Eye (tissue), 1 donor: ENCODE results near the gene AK8.
"Not testable (repeated sequence)": the region's sequence is repeated elsewhere in the genome, so short reads cannot be mapped to it uniquely, and the experiment has no call there.

ENCODE experiments used
- DNase-seq: peaks from one replicate; pipeline ENCODE4 v3.0.0-alpha.2; 2015

The AK8 gene

DNA sequence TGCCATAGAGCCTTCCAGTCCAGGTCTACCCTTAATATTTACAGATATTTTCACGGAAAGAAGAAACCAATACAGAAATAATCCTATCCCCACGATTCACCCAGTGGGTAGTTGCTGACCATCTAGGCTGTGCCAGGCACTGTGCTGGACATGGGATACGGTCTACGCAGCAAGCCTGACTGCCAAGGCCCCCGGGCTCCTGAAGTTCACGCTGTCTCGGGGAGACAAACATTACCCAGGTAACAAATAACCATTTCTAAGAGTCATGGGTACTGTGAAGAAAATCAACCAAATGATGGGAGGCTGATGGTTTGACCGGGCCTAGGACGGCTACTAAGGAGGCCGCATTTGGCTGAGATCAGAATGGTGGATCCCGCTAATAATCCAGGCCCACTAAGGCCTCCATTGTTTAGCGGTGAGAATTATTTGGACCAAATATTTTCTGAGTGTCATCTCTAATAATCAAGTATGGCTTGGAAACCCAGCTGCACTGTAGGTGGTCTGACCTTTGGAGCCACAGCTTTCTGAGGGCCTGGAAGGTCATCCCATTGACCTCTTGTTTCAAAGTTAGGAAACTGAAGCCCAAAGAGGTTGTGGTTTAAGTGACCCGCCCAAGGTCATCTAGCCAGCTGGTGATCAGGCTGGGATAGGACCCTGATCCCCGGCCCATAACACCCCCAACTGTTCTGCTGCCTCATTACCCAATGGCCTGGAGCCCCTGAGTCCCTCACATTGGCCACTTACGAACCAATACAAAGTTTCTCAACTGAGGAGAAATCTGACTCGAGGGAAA lies 82.4 kb downstream of the AK8 start:
- DNase-seq, result no peak

DNA sequence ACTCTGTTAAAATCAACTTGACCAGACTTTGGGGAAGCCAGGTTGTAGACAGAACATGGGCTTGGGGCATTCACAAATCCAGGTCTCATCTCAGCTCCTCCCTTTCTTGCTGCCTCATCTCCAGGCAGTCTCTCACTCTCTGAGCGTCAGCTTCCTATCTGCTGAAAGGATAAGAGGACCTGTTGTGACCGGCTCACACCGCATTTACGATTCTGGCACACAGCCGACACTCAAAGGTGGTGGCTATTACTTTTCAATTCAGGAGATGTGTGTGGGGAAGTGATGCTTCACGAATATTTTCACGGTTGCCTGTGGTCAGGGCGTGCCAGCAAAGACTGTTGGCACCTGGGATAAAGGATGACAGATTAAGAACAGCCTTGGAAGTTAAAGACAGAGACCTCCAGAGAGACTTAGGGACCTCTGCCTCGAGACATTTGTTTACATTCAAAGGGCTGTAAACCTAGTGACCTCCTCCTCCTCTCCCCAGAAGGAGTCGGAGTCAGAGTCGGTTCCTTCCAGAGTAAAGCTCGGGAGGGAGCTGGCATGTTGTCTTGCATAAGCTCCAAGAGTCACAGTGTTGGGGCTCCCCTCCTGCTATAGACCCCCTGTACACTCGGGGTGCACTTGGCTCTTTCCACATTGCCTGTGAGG lies 83.2 kb downstream of the AK8 start:
- no peak for DNase-seq

DNA sequence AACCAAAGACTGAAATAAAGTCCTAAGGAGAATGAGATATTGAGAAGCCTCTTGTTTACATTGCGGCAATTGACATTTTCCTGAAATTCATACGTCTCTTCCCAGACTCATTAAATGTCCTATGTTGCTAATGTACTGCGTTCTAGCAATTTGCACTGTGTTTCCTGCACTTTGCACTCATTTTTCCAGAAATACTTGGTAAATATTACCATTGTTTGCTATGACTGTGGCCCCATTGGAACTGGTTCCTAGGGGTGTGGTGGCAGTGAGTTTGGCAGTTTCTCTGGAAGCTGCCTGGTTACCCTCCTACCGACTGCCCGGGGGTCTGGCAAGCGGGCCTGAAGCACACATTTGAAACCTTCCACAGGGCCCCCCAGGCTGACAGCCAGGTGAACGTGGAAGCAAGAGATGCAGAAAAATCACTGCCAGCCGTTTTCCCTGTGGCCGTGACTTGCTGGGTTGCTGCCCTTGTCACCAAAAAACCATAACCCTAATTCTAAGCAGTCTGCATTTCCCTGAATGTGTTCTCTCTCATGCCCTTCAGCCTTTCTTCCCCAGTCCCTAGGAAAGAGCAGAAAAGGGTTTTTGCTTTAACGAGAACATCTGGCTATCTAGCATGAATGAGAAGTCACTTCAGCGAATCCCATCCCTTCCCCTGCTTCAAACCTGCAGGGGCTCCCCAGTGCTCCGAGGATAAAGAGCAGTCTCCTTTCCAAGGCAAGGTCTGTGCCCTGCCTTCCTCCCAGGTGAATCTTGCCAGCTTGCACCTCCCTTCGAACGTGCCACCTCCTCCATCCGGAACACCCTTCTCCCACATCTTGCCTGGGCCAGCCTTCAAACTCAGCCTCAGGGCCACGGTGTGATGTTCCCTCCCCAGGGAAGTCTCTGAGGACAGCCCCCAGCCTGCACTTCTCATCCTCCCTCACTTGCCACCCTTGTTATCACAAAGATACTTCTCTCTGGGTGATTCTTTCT lies 84.2 kb downstream of the AK8 start:
- DNase-seq, result no peak

DNA sequence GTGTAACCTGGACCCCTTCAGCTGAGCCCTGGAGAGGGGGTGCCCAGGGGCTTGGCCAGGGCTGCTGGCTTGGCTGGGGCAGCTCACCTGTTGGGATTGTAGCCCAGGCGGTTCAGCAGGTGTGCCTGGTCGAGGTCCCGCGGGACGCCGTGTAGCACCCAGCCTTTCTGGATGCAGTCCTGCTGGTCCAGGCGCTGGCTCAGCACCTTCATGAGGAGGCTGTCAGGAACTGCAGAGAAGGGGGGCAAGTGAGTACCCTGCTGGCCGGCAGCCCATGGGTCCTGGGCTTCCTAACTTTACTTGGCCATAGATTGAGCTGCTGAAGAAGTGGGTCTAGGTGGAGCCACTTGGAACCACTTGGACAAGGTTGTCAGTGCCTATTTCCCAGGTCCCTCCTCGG lies 85.5 kb downstream of the AK8 start:
- DNase-seq, result no peak

DNA sequence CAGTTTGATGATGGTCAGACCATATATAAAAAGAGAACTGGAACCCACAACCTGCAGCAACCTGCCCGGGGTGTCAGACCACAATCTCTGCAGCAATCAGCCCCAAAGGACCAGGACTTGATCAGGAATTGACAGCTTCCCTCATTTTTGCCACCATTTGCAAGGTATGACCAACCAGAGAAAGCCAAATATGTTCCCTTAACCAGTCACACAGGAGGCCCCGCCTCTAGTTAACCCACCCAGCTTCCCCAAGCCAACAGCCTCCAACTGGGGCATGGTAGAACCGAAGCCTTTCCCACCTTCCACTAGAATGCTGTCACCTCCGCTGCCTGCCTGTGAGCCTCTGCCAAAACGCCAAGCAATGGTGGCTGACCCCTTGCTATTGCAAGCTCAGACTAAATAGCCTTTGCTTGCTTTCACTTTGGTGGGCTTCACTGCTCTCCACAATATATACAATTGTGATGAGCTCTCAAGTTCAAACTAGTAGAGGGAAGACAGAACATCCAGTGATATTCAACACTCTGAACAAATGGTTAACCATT lies 86.3 kb downstream of the AK8 start:
- no peak for DNase-seq

DNA sequence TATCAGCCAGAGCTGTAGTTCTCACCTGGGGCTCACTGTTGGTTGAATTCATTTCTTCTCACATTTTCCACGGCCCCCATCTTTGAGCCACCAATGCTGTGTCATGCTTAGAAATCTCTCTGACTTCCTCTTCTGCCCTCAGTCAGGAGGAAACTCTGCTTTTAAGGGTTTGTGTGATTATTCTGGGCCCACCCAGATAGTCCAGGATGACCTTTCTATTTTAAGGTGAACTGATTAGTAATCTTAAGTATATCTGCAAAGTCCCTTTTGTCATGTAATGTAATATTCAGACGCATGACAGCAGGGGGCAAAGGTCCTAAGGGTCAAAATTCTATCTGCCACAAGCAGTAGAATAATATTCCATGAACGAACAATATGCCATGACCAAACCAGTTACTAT lies 88.4 kb downstream of the AK8 start:
- no peak for DNase-seq

DNA sequence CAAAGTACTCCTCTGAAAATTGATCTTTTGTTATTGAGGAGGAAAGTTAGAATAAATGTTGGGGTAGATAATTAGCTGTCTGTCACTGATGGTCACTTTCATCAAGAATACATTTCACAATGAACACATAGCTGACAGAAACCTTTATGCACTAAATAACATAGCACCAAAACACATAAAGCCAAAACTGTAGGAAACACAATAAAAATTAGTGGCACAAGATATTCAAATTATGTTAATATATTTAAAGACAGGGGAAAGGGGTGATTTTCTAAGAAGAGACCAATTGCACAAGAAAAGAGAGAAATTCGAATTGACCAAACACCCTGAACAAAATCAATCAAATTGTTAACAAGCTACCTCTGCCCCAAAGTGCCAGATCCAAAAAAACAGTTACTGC lies 89.7 kb downstream of the AK8 start:
- no peak for DNase-seq

DNA sequence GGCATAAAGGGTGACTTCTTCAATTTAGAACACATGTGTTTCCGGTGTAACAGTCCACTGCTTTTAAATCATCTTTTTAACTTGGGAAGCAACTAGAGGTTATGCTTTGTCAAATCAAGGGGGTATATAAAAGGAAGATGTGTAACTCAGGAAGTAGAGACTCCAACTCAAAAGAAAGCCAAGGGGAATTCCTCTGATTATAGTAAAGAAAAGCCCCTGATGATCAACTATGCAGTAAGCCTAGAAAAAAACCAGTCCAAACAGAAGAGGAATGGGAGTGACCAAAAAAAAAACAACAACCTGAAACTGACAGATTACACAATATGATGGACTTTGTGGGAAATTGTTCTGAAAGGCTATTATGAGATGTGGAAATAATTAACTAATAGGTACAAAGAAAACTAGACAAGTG lies 90.3 kb downstream of the AK8 start:
- DNase-seq, result no peak

DNA sequence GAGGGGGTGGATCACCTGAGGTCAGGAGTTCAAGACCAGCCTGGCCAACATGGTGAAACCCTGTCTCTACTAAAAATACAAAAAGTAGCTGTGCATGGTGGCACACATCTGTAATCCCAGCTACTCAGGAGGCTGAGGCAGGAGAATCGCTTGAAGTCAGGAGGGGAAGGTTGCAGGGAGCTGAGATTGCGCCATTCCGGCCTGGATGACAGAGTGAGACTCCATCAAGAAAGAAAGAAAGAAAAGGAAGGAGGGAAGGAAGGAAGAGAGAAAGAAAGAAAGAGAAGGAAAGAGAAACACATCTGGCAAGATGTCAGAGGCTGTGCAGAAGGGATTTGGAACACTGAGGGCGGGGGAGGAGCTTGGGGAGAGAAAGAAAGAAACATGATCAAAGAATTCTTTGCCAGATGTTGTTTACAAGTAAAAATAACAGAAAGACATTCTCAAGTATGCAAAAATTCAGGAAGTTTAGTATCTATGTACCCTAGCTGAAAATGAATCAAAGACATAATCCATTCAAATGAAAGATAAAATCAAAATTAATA lies 93.7 kb downstream of the AK8 start:
- DNase-seq, result no peak

DNA sequence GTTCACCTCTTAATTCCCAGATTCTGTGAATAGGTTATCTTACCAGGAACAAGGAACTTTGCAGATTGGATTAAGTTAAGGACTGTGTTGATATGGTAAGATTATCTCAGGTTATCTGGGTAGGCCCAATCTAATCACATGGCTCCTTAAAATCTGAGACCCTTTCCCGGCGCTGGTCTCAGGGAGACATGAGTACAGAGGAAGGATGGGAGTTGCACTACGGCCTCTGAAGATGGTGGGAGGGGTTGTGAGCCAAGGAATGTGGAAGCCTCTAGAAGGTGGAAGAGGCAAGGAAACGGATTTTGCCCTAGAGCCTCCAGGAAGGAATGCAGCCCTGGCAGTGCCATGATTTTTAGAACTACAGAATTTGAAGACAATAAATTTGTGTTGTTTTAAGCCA lies 95.1 kb downstream of the AK8 start:
- DNase-seq, result no peak

DNA sequence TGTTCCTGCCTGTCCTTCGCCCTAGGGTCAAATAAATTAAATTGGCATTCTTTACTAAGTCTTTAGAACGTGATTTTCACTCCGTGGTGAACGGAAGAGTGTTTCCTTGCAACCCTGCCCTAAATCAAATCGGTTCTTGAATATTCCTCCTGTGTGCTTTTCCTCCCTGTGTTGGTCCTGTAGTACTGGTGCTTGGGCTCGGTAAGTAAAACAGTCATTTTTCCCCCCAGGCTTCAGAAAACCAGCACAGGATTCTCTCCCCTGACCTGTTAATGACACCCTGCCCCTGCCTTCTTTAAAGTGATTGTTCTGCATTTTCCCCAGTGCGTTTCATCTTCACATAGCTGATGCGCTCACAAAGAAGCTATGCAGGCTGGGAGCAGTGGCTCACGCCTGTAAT lies 96.0 kb downstream of the AK8 start:
- DNase-seq, result no peak

DNA sequence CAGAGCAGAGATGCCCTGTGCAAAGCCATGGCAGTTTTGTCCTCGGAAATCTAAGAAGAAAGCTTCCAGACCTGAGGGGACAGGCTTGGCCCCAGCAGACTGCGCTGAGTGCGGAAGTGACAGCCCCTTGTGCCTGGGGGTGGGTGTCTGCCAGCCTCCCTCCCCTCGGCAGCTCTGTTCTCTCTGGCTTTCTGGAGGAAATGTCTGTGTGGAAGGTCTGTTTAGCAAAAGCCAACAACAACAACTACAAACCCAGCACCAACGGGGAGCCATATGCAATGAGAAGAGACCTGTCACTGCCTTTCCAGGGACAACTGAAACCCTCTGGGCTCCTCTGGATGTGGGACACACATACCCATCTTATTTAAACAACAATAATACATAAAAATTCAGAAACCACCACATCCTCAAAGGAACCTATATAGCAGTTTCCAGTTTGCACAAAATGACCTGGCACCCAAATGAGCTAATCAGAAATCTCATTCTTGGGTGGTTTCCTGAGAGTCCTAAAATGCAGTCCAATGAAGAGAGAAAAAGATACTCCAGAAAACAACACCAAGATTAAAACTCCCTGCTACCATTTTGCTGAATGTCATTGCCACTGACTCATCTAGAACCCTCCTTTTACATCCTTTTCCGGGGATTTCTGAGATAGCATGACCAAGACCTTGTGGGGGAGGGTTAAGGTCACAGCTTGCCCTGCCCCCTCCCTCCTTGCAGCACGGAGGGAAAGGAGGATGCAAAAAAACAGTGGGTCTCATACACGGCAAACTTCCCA lies 97.7 kb downstream of the AK8 start:
- DNase-seq, result no peak

DNA sequence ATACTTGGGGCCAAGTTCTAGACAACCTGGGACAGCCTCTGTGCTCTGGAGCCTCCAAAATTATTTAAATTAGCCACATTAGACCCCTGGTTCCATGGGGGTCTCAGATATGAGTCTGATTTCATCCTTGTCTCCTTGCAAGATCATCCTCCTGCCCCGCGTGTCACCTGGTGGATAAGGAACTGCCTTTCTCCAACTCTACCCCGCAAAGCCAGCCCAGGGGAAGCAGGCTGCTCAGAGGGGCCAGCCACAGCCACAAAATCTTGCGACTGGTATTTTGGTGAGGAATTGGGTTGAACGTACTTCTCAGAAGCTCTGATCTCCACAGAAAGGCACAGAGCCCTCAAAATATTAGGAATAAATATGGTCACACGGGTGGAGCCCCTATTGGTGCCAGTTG lies 101.2 kb downstream of the AK8 start:
- DNase-seq, result no peak

DNA sequence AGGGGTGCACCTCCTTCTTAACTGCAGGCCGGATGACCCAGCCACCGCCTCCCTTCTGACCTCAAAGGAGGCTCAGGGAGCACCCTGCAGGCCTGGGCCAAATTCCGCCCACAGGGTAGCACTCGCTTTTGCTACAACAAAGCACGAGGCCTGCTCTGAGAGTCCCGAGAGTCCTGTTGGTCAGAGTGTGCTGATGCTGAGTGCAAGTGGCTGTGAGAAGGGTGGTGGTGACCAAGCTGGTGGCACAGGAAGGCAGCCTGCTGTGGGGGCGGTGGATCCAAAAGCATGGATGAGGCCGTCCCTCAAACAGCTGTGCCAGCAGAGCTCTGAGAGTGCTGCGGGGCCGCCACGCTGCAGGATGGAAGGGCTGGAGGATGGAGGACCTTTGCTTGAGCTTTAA lies 101.8 kb downstream of the AK8 start:
- DNase-seq, result no peak

DNA sequence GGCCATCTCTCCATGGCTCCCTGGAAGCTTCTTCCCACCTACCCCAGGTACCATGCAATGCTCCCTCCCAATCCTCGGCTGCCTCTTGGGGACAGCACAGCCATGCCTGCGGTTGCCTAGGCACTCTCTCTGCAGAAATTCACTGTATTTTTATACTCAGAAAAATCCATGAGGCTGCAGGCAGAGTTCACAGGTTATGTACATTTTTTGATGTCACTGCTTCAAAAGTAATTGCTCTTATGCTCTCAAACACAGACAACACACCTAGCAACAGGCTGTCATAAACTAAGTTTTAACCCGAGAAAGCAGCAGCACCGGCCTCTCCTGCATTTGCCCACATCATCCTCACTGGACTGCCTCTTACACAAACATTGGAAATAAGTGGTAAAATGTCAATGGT lies 102.4 kb downstream of the AK8 start:
- DNase-seq, result no peak

DNA sequence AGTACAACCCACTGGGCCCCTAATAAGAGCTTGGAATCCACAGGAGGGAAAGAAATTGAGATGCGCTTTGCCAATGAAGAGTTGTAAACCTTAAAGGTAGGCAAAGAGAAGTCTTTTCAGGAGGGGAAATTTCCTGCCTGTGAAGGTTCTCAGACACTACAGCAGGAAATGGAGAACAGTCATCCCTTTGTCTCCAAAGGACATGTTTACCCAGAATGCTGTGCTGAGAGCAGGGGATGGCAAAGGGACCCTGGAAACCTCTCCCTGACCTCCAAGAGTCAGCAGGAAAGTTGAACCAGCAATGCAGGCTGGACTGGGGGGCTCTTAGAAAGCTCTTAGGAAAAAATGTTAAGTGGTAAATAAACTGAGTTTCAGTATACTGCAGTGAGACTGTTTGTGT lies 103.2 kb downstream of the AK8 start:
- DNase-seq, result no peak

DNA sequence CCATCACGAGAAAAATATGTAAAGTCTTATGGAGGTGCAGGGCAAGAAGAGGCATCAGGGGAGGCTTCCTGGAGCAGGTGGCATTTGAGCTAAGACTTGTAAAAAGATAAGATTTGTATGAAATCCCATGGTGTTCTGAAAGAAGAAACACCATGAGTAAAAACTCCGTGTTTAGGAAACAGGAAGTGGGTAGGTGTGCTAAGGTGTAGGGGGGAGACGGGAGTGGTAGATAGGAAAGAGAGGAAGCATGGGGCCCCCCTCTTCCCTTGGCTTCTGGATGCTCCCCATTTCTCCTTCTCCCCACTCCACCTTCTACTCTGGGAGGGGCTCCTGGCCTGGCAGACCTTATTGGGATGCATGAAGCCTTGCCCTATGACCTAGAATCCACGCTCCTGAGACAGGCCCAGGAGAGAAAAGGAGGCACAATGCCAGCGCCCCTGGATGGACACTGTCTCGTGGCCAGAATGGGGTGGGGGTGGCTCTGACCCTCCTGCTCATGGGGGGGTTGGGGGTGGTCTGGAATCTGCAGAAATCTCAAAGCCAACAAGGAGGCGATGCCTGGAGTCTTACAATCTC lies 104.2 kb downstream of the AK8 start:
- DNase-seq, result no peak

DNA sequence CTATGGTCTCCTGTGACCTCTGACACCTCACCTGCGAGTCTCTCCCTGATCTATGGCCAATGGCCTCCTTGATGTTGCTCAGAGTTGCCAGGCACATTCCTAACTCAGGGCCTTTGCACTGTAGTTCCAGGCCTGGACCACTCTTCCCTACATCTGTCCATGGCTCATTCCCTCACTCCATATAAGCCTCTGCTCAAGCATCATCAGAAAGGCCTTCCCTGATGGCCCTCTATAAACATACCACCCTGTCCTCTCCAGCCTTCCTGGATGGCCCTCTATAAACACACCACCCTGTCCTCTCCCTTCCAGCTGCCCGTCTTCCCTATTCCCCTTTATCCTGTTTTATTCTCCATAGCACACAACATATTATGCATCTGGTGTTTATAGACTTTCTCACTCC lies 105.0 kb downstream of the AK8 start:
- no peak for DNase-seq

DNA sequence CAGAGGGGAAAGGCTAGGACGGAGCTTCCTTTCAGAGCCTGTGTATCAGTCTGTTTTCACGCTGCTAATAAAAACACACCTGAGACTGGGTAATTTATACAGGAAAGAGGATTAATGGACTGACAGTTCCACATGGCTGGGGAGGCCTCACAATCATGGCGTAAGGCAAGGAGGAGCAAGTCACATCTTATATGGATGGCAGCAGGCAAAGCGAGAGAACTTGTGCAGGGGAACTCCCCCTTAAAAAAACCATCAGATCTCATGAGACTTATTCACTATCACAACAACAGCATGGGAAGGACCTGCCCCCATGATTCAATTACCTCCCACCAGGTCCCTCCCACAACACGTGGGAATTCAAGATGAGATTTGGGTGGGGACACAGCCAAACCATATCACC lies 106.3 kb downstream of the AK8 start:
- DNase-seq, result not testable (repeated sequence)

DNA sequence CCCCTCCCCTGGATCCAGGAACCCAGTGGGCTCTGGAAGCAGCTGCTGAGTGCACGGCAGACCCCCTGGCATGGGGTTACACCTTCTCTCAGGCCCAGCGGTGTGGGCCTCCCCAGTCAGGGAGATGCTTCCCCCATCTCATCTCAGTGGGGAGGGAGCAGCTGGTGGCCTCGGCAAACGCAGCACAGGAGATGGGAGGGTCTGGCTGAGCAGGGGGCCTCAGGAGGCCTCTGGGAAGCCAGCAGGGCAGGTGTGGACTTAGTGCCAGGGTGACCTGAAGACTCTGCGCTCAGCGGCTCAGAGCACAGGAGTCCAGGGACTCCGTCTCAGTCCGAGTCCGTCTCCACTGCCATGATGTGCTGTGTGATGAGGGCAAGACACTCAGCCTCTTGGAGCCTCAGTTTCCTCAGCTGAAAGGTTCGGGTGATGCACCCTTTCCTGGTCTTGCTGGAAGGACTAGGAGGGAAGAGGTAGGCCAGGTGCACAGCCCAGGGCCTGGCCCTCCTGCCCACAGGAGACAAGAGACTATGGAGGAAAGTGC lies 107.2 kb downstream of the AK8 start:
- DNase-seq, result no peak
